OCI-LY7 (cell line): ENCODE results near the gene MAP2K2.

Source experiments
- EZH2phosphoT487 ChIP-seq: fragments of 200-600 bp; sonication (generic); IDR thresholded peaks from 2 replicates; pipeline ENCODE4 v1.6.1; 2018; ENCODE audit warnings: low read depth, borderline replicate concordance, mild to moderate bottlenecking, mixed run types, antibody characterized with exemption, low read length, moderate library complexity, mixed read lengths
- TF ChIP-seq, protein P1 (sequence below): fragments of 200-600 bp; sonication (generic); conservative IDR thresholded peaks from 2 replicates; pipeline ENCODE4 v1.5.1; 2014; ENCODE audit warnings: mild to moderate bottlenecking, antibody characterized with exemption, low read length, moderate library complexity, mixed read lengths

- TF ChIP-seq, protein P1, sequence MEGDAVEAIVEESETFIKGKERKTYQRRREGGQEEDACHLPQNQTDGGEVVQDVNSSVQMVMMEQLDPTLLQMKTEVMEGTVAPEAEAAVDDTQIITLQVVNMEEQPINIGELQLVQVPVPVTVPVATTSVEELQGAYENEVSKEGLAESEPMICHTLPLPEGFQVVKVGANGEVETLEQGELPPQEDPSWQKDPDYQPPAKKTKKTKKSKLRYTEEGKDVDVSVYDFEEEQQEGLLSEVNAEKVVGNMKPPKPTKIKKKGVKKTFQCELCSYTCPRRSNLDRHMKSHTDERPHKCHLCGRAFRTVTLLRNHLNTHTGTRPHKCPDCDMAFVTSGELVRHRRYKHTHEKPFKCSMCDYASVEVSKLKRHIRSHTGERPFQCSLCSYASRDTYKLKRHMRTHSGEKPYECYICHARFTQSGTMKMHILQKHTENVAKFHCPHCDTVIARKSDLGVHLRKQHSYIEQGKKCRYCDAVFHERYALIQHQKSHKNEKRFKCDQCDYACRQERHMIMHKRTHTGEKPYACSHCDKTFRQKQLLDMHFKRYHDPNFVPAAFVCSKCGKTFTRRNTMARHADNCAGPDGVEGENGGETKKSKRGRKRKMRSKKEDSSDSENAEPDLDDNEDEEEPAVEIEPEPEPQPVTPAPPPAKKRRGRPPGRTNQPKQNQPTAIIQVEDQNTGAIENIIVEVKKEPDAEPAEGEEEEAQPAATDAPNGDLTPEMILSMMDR = no peak
- TF ChIP-seq EZH2phosphoT487 = no peak
Measured at GRCh38 chr19:4130744-4131438, 7.0 kb upstream of the MAP2K2 start.
